GM18873 (cell line): ENCODE measurements around the gene TEX10.
"Not testable (repeated sequence)": the region's sequence is repeated elsewhere in the genome, so short reads cannot be mapped to it uniquely, and the experiment has no call there.

Source experiments
- ATAC-seq: cut with Tn5 transposase; IDR thresholded peaks from one replicate; pipeline ENCODE4 v1.9.1; 2021; ENCODE audit warnings: mild to moderate bottlenecking, moderate library complexity, moderate number of reproducible peaks; ENCODE audit not compliant: unreplicated experiment, low FRiP score

The TEX10 gene

GRCh38 chr9:100351508-100351907, 1.2 kb downstream of the TEX10 start:
- ATAC-seq: no peak

GRCh38 chr9:100350188-100350587, 2.6 kb downstream of the TEX10 start:
- no peak for ATAC-seq

GRCh38 chr9:100346836-100347235, 5.9 kb downstream of the TEX10 start:
- no peak for ATAC-seq

GRCh38 chr9:100341889-100342288, 10.9 kb downstream of the TEX10 start:
- ATAC-seq: no peak

GRCh38 chr9:100340224-100340623, 12.5 kb downstream of the TEX10 start:
- no peak for ATAC-seq

GRCh38 chr9:100338736-100339135, 14.0 kb downstream of the TEX10 start:
- not testable (repeated sequence) for ATAC-seq

GRCh38 chr9:100324594-100325200, 28.0 kb downstream of the TEX10 start:
- ATAC-seq: no peak

GRCh38 chr9:100322954-100323536, 29.7 kb downstream of the TEX10 start:
- ATAC-seq: no peak

- no peak for ATAC-seq
Measured at GRCh38 chr9:100317706-100318105, 35.0 kb downstream of the TEX10 start.

- ATAC-seq: no peak
Measured at GRCh38 chr9:100315561-100315960, 37.2 kb downstream of the TEX10 start.

- no peak for ATAC-seq
Measured at GRCh38 chr9:100309992-100310391, 42.8 kb downstream of the TEX10 start.

- ATAC-seq: no peak
Measured at GRCh38 chr9:100308965-100309564, 43.7 kb downstream of the TEX10 start.

- ATAC-seq: no peak
Measured at GRCh38 chr9:100307080-100307479, 45.7 kb downstream of the TEX10 start.

- no peak for ATAC-seq
Measured at GRCh38 chr9:100306283-100306682, 46.5 kb downstream of the TEX10 start.

GRCh38 chr9:100303747-100304146, 49.0 kb downstream of the TEX10 start:
- ATAC-seq: no peak

- ATAC-seq: no peak
Measured at GRCh38 chr9:100298378-100298777, 54.4 kb downstream of the TEX10 start.

GRCh38 chr9:100296407-100296806, 56.3 kb downstream of the TEX10 start:
- ATAC-seq: no peak

GRCh38 chr9:100295240-100295639, 57.5 kb downstream of the TEX10 start:
- ATAC-seq: no peak

GRCh38 chr9:100294806-100295205, 57.9 kb downstream of the TEX10 start:
- no peak for ATAC-seq

- no peak for ATAC-seq
Measured at GRCh38 chr9:100294341-100294740, 58.4 kb downstream of the TEX10 start.

- no peak for ATAC-seq
Measured at GRCh38 chr9:100292414-100292813, 60.3 kb downstream of the TEX10 start.

GRCh38 chr9:100290714-100291113, 62.0 kb downstream of the TEX10 start:
- no peak for ATAC-seq
